ENCODE data around the gene TGFB1. TPM values are rescaled to one million over a fixed set of nuclear protein-coding genes. Genes with fewer than 3 reads are reported as not detected.

The TGFB1 gene
- total RNA-seq, 1 experiment from 2014 or later: 17.5 TPM

- H3K4me3 ChIP-seq (ENCODE audit: low read length): peak overlapping the region; percentile 53
- H3K9me3 ChIP-seq (ENCODE audit: low read length): no peaks in the 10 kb centered on the region
- peaks cover 5% of the 10 kb centered on the region; the same call in 1 of the 2 replicates for H3K36me3 ChIP-seq (ENCODE audit: insufficient read depth, low read length)
- 0 out of 2 replicates have a peak overlapping the region, but pooled peaks have one; percentile 26 for H2AFZ ChIP-seq (ENCODE audit: low read length)
- no peak for DNase-seq
- H3K9me2 ChIP-seq (replicated peaks; ENCODE audit: insufficient read depth, low read length): no peaks in the 10 kb centered on the region
- H3K9ac ChIP-seq (ENCODE audit: low read length): peak overlapping the region; percentile 76
- H3K27me3 ChIP-seq (ENCODE audit: low read length): no peaks in the 10 kb centered on the region
- peaks cover 34% of the 10 kb centered on the region for H3K4me1 ChIP-seq (ENCODE audit: low read length)
- H3K79me2 ChIP-seq (ENCODE audit: low read length): peaks cover 18% of the 10 kb centered on the region
- H3K4me2 ChIP-seq (ENCODE audit: low read depth, low read length, poor library complexity, severe bottlenecking): peak overlapping the region; percentile 59
- peak overlapping the region; percentile 81 for H3K27ac ChIP-seq (ENCODE audit: low read length)
- no peaks in the 10 kb centered on the region for H4K20me1 ChIP-seq (ENCODE audit: insufficient read depth, low read depth, low read length)
Observed at GRCh38 chr19:41327076-41327575, 26.6 kb downstream of the TGFB1 start.

GRCh38 chr19:41325947-41326706 lies 27.6 kb downstream of the TGFB1 start:
- peaks cover 34% of the 10 kb centered on the region for H3K4me1 ChIP-seq (ENCODE audit: low read length)
- no peaks in the 10 kb centered on the region for H4K20me1 ChIP-seq (ENCODE audit: insufficient read depth, low read depth, low read length)
- no peaks in the 10 kb centered on the region for H3K9me3 ChIP-seq (ENCODE audit: low read length)
- no peak overlapping the region for H3K4me2 ChIP-seq (ENCODE audit: low read depth, low read length, poor library complexity, severe bottlenecking)
- no peaks in the 10 kb centered on the region for H3K27me3 ChIP-seq (ENCODE audit: low read length)
- DNase-seq: no peak
- H3K9me2 ChIP-seq (replicated peaks; ENCODE audit: insufficient read depth, low read length): no peaks in the 10 kb centered on the region
- no peak overlapping the region for H3K4me3 ChIP-seq (ENCODE audit: low read length)
- H3K27ac ChIP-seq (ENCODE audit: low read length): no peak overlapping the region
- peaks cover 18% of the 10 kb centered on the region for H3K79me2 ChIP-seq (ENCODE audit: low read length)
- no peaks in the 10 kb centered on the region; the same call in 1 of the 2 replicates for H3K36me3 ChIP-seq (ENCODE audit: insufficient read depth, low read length)
- no peak overlapping the region for H3K9ac ChIP-seq (ENCODE audit: low read length)
- H2AFZ ChIP-seq (ENCODE audit: low read length): no peak overlapping the region

GRCh38 chr19:41325640-41325946 lies 28.1 kb downstream of the TGFB1 start:
- H4K20me1 ChIP-seq (ENCODE audit: insufficient read depth, low read depth, low read length): no peaks in the 10 kb centered on the region
- no peak overlapping the region for H3K9ac ChIP-seq (ENCODE audit: low read length)
- H3K4me3 ChIP-seq (ENCODE audit: low read length): no peak overlapping the region
- peaks cover 33% of the 10 kb centered on the region for H3K4me1 ChIP-seq (ENCODE audit: low read length)
- H3K36me3 ChIP-seq (ENCODE audit: insufficient read depth, low read length): no peaks in the 10 kb centered on the region; the same call in 1 of the 2 replicates
- no peaks in the 10 kb centered on the region for H3K9me3 ChIP-seq (ENCODE audit: low read length)
- H3K27me3 ChIP-seq (ENCODE audit: low read length): no peaks in the 10 kb centered on the region
- no peak for DNase-seq
- no peak overlapping the region for H2AFZ ChIP-seq (ENCODE audit: low read length)
- H3K27ac ChIP-seq (ENCODE audit: low read length): no peak overlapping the region
- H3K9me2 ChIP-seq (replicated peaks; ENCODE audit: insufficient read depth, low read length): no peaks in the 10 kb centered on the region
- H3K79me2 ChIP-seq (ENCODE audit: low read length): peaks cover 18% of the 10 kb centered on the region
- no peak overlapping the region for H3K4me2 ChIP-seq (ENCODE audit: low read depth, low read length, poor library complexity, severe bottlenecking)

DNA sequence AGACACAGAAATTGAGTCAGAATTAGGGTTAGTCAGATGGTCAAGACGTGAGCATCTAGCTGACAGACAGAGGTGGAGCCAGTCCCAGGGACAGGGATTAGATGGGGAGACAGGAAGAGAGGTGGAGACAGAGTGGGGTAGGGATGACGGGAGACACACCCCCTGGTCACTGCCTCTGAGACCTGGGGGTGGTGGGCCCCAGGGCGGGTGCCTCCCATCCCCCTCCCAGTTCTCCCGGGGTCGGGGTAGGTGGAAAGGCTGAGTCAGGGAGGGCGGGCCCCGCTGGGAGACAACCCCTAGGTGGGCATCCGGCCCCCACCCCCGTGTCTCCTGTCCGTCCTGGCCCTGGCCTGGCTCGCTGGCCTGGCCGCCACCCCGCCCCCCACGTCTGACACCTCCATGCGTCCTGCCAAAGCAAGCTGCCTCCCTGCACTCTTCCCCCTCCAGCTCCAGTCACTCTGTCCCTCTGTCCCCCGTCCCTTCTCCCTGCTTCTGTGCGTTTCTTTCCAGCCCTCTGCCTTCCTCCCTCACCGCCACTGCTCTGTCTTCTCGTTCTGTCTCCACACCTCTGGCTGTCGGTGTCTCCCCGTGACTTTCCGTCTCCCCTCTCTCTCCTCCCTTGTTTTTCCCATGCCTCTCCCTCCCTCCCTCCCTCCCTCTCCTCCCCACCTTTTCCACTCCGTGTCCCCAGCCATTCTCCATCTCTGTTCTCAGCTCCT lies 28.6 kb downstream of the TGFB1 start:
- Histone ChIP-seq H3K79me2 (ENCODE audit: low read length) (peaks cover 18% of the 10 kb centered on the region), H3K9ac (ENCODE audit: low read length) (no peak overlapping the region), H3K4me1 (ENCODE audit: low read length) (peaks cover 28% of the 10 kb centered on the region), H3K27ac (ENCODE audit: low read length) (no peak overlapping the region), H3K4me3 (ENCODE audit: low read length) (no peak overlapping the region), H3K36me3 (ENCODE audit: insufficient read depth, low read length) (no peaks in the 10 kb centered on the region; the same call in 1 of the 2 replicates), H3K9me3 (ENCODE audit: low read length) (no peaks in the 10 kb centered on the region), H3K4me2 (ENCODE audit: low read depth, low read length, poor library complexity, severe bottlenecking) (no peak overlapping the region), H3K27me3 (ENCODE audit: low read length) (no peaks in the 10 kb centered on the region), H3K9me2 (replicated peaks; ENCODE audit: insufficient read depth, low read length) (no peaks in the 10 kb centered on the region), H2AFZ (ENCODE audit: low read length) (no peak overlapping the region), H4K20me1 (ENCODE audit: insufficient read depth, low read depth, low read length) (no peaks in the 10 kb centered on the region)
- no peak for DNase-seq

DNA sequence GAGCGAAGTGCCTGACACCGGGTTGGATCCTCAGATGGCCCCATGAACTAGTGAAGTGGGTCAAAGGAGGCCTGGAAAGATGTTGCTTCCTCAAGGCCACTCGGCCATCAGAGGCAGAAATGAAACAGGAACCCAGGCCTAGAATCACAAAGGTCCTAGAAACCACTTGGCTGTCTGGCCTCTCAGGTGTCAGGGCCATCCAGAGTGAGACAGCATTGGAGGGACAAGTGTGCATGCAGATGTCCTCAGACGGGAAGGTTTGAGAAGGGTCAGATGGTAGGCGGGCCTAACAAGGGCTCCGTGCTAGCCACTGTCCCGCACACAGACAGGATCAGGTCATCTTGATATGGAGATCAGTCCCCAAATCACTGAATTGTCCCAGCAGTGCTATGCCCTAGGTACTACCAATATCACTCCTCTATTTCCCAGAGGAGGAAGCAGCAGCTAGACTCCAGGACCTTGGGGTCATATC lies 29.5 kb downstream of the TGFB1 start:
- Histone ChIP-seq H2AFZ (ENCODE audit: low read length) (no peak overlapping the region), H3K36me3 (ENCODE audit: insufficient read depth, low read length) (no peaks in the 10 kb centered on the region; the same call in 1 of the 2 replicates), H4K20me1 (ENCODE audit: insufficient read depth, low read depth, low read length) (no peaks in the 10 kb centered on the region), H3K27me3 (ENCODE audit: low read length) (no peaks in the 10 kb centered on the region), H3K4me3 (ENCODE audit: low read length) (no peak overlapping the region), H3K4me2 (ENCODE audit: low read depth, low read length, poor library complexity, severe bottlenecking) (no peak overlapping the region), H3K4me1 (ENCODE audit: low read length) (peaks cover 26% of the 10 kb centered on the region), H3K9me3 (ENCODE audit: low read length) (no peaks in the 10 kb centered on the region), H3K9me2 (replicated peaks; ENCODE audit: insufficient read depth, low read length) (no peaks in the 10 kb centered on the region), H3K9ac (ENCODE audit: low read length) (no peak overlapping the region), H3K79me2 (ENCODE audit: low read length) (peaks cover 18% of the 10 kb centered on the region), H3K27ac (ENCODE audit: low read length) (no peak overlapping the region)
- no peak for DNase-seq

DNA sequence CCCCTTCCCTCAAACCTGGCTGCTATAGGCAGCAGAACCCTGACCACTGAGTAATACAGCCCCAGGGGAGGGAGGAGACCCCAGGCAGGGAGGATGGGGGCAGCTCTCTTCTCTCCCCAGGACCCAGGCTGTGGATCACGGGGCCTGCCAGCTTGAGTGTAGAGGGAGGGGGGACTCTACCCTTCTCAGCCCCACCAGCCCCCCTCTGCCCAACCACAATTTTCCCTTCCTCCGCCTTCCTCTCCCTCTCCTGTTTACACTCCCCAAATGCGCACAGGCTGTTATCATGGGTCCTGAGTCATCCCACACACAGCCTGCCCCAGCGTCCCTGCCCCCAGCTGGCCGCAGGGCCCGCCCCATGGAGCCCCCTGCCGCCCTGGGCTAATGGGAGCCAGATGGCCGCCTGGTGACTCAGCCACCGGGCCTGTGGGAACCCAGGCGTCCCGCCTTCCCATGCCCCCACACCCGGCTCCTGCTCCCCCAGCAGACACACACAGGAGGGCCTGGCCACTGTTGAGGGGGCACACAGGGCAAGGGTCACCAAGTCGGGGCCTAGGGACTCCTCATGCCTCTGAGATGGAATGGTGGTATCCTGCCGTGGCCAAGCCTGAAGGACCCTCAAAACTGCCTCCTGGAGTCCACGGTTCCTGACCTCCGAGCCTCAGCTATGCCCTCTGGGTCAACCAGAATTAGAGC lies 30.1 kb downstream of the TGFB1 start:
- Histone ChIP-seq H3K4me3 (ENCODE audit: low read length) (no peak overlapping the region), H3K27me3 (ENCODE audit: low read length) (no peaks in the 10 kb centered on the region), H4K20me1 (ENCODE audit: insufficient read depth, low read depth, low read length) (no peaks in the 10 kb centered on the region), H3K4me1 (ENCODE audit: low read length) (peaks cover 19% of the 10 kb centered on the region), H3K9me2 (replicated peaks; ENCODE audit: insufficient read depth, low read length) (no peaks in the 10 kb centered on the region), H3K9ac (ENCODE audit: low read length) (no peak overlapping the region), H3K9me3 (ENCODE audit: low read length) (no peaks in the 10 kb centered on the region), H3K79me2 (ENCODE audit: low read length) (peaks cover 18% of the 10 kb centered on the region), H3K27ac (ENCODE audit: low read length) (no peak overlapping the region), H3K36me3 (ENCODE audit: insufficient read depth, low read length) (no peaks in the 10 kb centered on the region; the same call in 1 of the 2 replicates), H2AFZ (ENCODE audit: low read length) (no peak overlapping the region), H3K4me2 (ENCODE audit: low read depth, low read length, poor library complexity, severe bottlenecking) (no peak overlapping the region)
- DNase-seq: no peak

DNA sequence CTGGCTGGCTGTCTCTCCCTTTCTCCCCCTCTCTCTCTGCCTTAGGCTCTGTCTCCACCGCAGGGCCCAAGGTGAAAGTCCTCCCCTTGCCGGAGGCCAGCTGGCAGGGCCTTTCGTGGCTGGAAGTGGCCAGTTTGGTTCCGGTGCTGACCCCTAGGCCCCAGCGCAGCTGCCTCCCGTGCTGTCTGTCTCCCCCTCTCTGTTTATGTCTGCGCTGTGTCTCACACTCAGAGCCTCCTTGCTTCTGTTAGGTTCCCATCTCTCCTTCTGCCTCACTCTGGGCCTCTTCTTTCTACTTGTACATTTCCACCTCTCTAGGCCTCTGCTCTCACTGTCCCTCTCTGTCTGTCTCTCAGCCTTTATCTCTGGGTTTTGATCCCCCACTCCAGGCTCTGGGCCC lies 30.7 kb downstream of the TGFB1 start:
- no peak for DNase-seq
- Histone ChIP-seq H3K27ac (ENCODE audit: low read length) (no peak overlapping the region), H3K79me2 (ENCODE audit: low read length) (peaks cover 18% of the 10 kb centered on the region), H3K4me2 (ENCODE audit: low read depth, low read length, poor library complexity, severe bottlenecking) (no peak overlapping the region), H3K27me3 (ENCODE audit: low read length) (no peaks in the 10 kb centered on the region), H3K4me1 (ENCODE audit: low read length) (peaks cover 13% of the 10 kb centered on the region), H4K20me1 (ENCODE audit: insufficient read depth, low read depth, low read length) (no peaks in the 10 kb centered on the region), H3K9me3 (ENCODE audit: low read length) (no peaks in the 10 kb centered on the region), H3K36me3 (ENCODE audit: insufficient read depth, low read length) (no peaks in the 10 kb centered on the region; the same call in 1 of the 2 replicates), H3K9ac (ENCODE audit: low read length) (no peak overlapping the region), H3K9me2 (replicated peaks; ENCODE audit: insufficient read depth, low read length) (no peaks in the 10 kb centered on the region), H2AFZ (ENCODE audit: low read length) (no peak overlapping the region), H3K4me3 (ENCODE audit: low read length) (no peak overlapping the region)

GRCh38 chr19:41322451-41322850 lies 31.3 kb downstream of the TGFB1 start:
- Histone ChIP-seq H3K9me3 (ENCODE audit: low read length) (no peaks in the 10 kb centered on the region), H3K4me3 (ENCODE audit: low read length) (no peak overlapping the region), H3K9me2 (replicated peaks; ENCODE audit: insufficient read depth, low read length) (no peaks in the 10 kb centered on the region), H3K4me1 (ENCODE audit: low read length) (peaks cover 7% of the 10 kb centered on the region), H3K36me3 (ENCODE audit: insufficient read depth, low read length) (no peaks in the 10 kb centered on the region; the same call in 1 of the 2 replicates), H4K20me1 (ENCODE audit: insufficient read depth, low read depth, low read length) (no peaks in the 10 kb centered on the region), H3K4me2 (ENCODE audit: low read depth, low read length, poor library complexity, severe bottlenecking) (no peak overlapping the region), H3K79me2 (ENCODE audit: low read length) (peaks cover 18% of the 10 kb centered on the region), H3K9ac (ENCODE audit: low read length) (no peak overlapping the region), H3K27me3 (ENCODE audit: low read length) (no peaks in the 10 kb centered on the region), H3K27ac (ENCODE audit: low read length) (no peak overlapping the region), H2AFZ (ENCODE audit: low read length) (no peak overlapping the region)
- DNase-seq: no peak
